Heart right ventricle (tissue), 16 donors: Measurements from ENCODE around the gene SPATA16. TPM values are rescaled to one million over a fixed set of nuclear protein-coding genes. Genes with fewer than 3 reads are reported as not detected.

Experiments
- ATAC-seq, 8 donors: fragments of 200-7000 bp; cut with Tn5 transposase; one replicate each; pipeline ENCODE4 v1.9.1; 2020; ENCODE audit warnings: mild to moderate bottlenecking in 8 of 8, moderate library complexity in 8 of 8, moderate number of reproducible peaks in 1 of 8
- DNase-seq, 2 donors: peaks; one replicate each; pipeline ENCODE4 v3.0.0-alpha.2; 2020
- H3K27ac ChIP-seq, 10 donors: fragments of 200-600 bp; sonication (generic) in 2 of 10; one replicate each; pipeline versions ENCODE4 v1.5.0 to v1.8.0; 2020 to 2022; ENCODE audit warnings: mild to moderate bottlenecking in 3 of 10
- H3K27me3 ChIP-seq, 7 donors: fragments of 200-600 bp; one replicate each; pipeline ENCODE4 v1.8.0; 2021 to 2022; ENCODE audit warnings: mild to moderate bottlenecking in 2 of 7
- H3K36me3 ChIP-seq, 9 donors: fragments of 200-600 bp; sonication (generic) in 1 of 9; one replicate each; pipeline versions ENCODE4 v1.5.0 to v1.8.0; 2020 to 2022; ENCODE audit warnings: mild to moderate bottlenecking in 2 of 9
- H3K4me1 ChIP-seq, 9 donors: fragments of 200-600 bp; sonication (generic) in 1 of 9; one replicate each; pipeline versions ENCODE4 v1.5.0 to v1.8.0; 2020 to 2022; ENCODE audit warnings: mild to moderate bottlenecking in 4 of 9
- H3K4me3 ChIP-seq, 10 donors: fragments of 200-600 bp; sonication (generic) in 2 of 10; one replicate each; pipeline versions ENCODE4 v1.5.0 to v1.8.0; 2020 to 2022; ENCODE audit warnings: mild to moderate bottlenecking in 7 of 10, moderate library complexity in 2 of 10
- H3K9me3 ChIP-seq, 11 donors: fragments of 200-600 bp in 10 of 11; sonication (generic) in 2 of 11; one replicate each; pipeline versions ENCODE4 v1.5.0 to v1.8.0; 2013 to 2022; ENCODE audit warnings: mild to moderate bottlenecking in 2 of 11, control low read depth in 1 of 11, moderate library complexity in 1 of 11
- WGBS, 2 donors: extraction: QIAGEN DNeasy Blood & Tissue Kit; methylation state at CpG; one replicate each; pipeline ENCODE4 v1.1.7; 2013; ENCODE audit warnings: inconsistent platforms in 1 of 2; 5-methylcytosine and 5-hydroxymethylcytosine counted together
- intact Hi-C, 10 donors: fragments of 100-400 bp; cut with DNase I; formaldehyde crosslinking; loops; one replicate each; pipeline versions ENCODE4 v1.11.1 to v1.14.2; 2022
- polyA plus RNA-seq, 2 donors: library from polyadenylated mRNA; stranded (reverse); fragments of 200-250 nt; gene quantifications; one replicate each; pipeline ENCODE4 v1.2.3, GENCODE V29; 2013
- total RNA-seq, 10 donors: library from RNA; stranded (reverse); fragmentation: NEBNext Ultra II Directional in 3 of 10; extraction: Animal tissue kit (Norgen Biotek cat#: 25700) in 3 of 10; gene quantifications; one replicate each; pipeline versions ENCODE4 v1.2.1 to v1.2.4, GENCODE V29; 2021 to 2023
- TF ChIP-seq, protein P1 (sequence below), 9 donors: fragments of 200-600 bp; sonication (generic) in 2 of 9; IDR thresholded peaks; one replicate each; pipeline versions ENCODE4 v1.5.0 to v1.8.0; 2021 to 2022; ENCODE audit warnings: antibody characterized with exemption in 9 of 9, mild to moderate bottlenecking in 5 of 9, moderate library complexity in 1 of 9
- donor health status: Arrhythmogenic right ventricular cardiomyopathy.
- donor health status: ischemic (EF 13 %, LVEDD 7.1; RV severe dilation, severe dysfunction).
- donor health status: healthy with polysubstance abuse.
- donor health status: DM: no; HTN: yes; CAD: no.
- donor health status: DM: no; HTN: no; CAD: no.
- donor health status: ischemic (EF 25% LVEDD 6.9; RV normal size, moderate dysfunction).
- donor health status: ischemic (EF 25% LVEDD 5.7; RV mildly dilated, moderate dysfunction).
- donor health status: healthy.
- donor health status: DM: yes; HTN: yes; CAD: no.
- donor health status: Ischemic cardiomyopathy.
- donor health status: ischemic (EF 35%, LVEDD 5.7; RV mildly dilated, moderate dysfunction).
- donor health status: nonischemic (EF 11% LVEDD 7.7; RV severe dilation, severe dysfunction).
- donor health status: DM: yes; HTN: yes; CAD: no.
- donor health status: PGD.
- donor health status: ischemic (EF 29% LVEDD 5.4; RV normal size, mild dysfunction).
- donor health status: nonischemic (EF 23%, LVEDD 6.1; RV moderate dilation, normal function).

SPATA16 gene
- total and polyA plus RNA-seq, 12 donors, result not detected

DNA sequence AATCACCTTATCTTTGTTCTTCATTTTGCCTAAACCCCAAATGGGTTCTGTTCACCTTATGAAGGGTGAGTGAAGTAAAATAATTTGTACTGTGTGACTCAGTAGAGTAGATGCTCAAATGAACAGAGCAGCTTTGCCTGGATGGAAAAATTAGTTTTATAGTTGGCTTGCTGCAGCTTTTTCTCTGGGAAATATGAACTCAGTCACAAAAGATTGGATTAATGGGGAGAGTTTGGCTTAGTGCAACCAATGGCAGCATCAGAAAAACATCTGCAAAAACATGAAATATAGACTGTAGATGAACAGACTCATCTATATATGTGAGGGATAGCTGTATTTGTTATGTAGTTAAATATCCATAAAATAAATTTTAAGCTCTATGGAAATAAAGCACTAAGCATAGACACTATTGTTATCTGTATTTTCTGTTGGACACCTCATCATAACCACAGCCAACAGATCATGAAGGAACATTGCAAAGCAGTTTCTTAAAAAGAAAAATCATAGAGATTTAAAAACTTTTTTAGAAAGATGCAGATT is 209.2 kb downstream of the SPATA16 start:
- Histone ChIP-seq H3K4me1 (no peaks in the 10 kb centered on the region), H3K9me3 (no peaks in the 10 kb centered on the region), H3K27ac (no peak overlapping the region), H3K36me3 (no peaks in the 10 kb centered on the region), H3K4me3 (no peak overlapping the region), H3K27me3 (no peaks in the 10 kb centered on the region)
- ATAC-seq (no peak), DNase-seq (no peak)
- TF ChIP-seq, protein P1, sequence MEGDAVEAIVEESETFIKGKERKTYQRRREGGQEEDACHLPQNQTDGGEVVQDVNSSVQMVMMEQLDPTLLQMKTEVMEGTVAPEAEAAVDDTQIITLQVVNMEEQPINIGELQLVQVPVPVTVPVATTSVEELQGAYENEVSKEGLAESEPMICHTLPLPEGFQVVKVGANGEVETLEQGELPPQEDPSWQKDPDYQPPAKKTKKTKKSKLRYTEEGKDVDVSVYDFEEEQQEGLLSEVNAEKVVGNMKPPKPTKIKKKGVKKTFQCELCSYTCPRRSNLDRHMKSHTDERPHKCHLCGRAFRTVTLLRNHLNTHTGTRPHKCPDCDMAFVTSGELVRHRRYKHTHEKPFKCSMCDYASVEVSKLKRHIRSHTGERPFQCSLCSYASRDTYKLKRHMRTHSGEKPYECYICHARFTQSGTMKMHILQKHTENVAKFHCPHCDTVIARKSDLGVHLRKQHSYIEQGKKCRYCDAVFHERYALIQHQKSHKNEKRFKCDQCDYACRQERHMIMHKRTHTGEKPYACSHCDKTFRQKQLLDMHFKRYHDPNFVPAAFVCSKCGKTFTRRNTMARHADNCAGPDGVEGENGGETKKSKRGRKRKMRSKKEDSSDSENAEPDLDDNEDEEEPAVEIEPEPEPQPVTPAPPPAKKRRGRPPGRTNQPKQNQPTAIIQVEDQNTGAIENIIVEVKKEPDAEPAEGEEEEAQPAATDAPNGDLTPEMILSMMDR (IDR thresholded peaks at IDR 0.05), result no peak
- intact Hi-C loops, result no loop called here

DNA sequence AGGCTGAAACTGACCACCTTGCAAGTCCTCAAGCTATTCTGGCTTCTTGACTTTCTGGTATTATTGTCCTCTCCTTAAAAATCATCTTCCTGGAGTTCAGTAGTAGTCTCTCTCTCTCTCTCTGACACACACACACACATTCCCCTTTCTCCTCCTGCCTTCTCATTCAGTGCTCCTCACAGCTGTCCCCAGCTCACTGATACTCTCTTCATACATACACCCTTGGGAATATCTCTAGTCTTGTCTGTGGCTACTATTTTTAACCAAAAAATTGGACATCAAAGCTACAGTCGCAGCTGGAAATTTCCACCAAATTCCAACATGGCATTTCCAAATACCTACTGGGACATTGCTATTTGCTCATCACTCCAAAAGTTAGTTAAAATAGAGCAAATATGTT is 211.6 kb downstream of the SPATA16 start:
- no peak overlapping the region for H3K4me3 ChIP-seq
- TF ChIP-seq, protein P1 (IDR thresholded peaks at IDR 0.05), result no peak
- DNase-seq (no peak), ATAC-seq (no peak)
- no peak overlapping the region for H3K27ac ChIP-seq
- no peaks in the 10 kb centered on the region for H3K27me3 ChIP-seq
- 43 to 48% methylated on average over 1 of the region's 1 CpG for whole genome bisulfite sequencing, 2 donors
- intact Hi-C loops, result no loop called here
- no peaks in the 10 kb centered on the region for H3K36me3 ChIP-seq
- no peaks in the 10 kb centered on the region for H3K4me1 ChIP-seq
- no peaks in the 10 kb centered on the region for H3K9me3 ChIP-seq

DNA sequence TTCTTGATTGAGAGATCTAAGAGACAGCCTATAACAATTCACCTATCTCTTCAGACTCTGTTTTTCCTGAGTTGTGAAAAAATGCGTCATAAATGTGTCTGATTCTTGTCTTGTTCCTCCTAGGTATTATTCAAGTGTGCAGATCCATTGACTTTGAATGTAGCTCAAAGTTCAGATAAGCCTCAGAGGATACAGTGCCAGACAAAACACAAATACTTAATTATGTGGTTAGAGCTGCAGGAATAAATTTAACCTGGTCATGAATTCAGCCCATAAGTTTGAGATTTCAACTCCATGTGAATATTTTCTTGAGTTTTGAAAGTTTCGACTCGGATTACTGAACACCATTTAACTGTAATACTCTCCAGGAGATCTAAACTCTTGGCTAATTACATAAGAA is 216.5 kb downstream of the SPATA16 start:
- intact Hi-C loops, result no loop called here
- no peak for ATAC-seq
- no peaks in the 10 kb centered on the region for H3K4me1 ChIP-seq
- H3K27ac ChIP-seq, result no peak overlapping the region
- 93 to 95% methylated on average over 3 of the region's 3 CpGs for WGBS, 2 donors
- H3K4me3 ChIP-seq, result no peak overlapping the region
- H3K36me3 ChIP-seq, result no peaks in the 10 kb centered on the region
- H3K27me3 ChIP-seq, result no peaks in the 10 kb centered on the region
- H3K9me3 ChIP-seq, result no peaks in the 10 kb centered on the region
- DNase-seq, result no peak
- TF ChIP-seq, protein P1 (IDR thresholded peaks at IDR 0.05), result no peak

DNA sequence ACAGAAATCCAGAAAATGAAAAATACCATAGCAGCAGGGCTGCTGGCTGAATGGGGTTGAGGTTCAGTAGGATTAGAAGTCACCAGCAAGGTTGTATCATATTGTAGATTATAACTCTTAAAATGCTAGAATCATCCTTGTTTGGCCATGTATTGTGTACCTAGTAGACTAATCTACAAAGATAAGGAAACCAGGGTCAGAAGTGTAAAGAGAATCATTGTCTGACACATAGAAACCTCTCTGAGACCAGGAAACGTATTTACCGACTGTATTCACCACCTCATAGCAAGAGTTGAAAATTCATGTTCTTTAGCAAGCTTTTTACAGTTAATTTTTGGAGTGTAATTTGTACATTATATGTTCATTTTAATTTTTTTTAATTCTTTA is 221.7 kb downstream of the SPATA16 start:
- Histone ChIP-seq H3K4me1 (peaks cover 0 to 24% (median 4%) of the 10 kb centered on the region in 9 donors), H3K27ac (no peak overlapping the region), H3K36me3 (no peaks in the 10 kb centered on the region), H3K4me3 (no peak overlapping the region), H3K27me3 (no peaks in the 10 kb centered on the region), H3K9me3 (no peaks in the 10 kb centered on the region)
- ATAC-seq (no peak), DNase-seq (no peak)
- 87 to 91% methylated on average over 2 of the region's 2 CpGs for WGBS, 2 donors
- intact Hi-C loops, result no loop called here
- TF ChIP-seq, protein P1 (IDR thresholded peaks at IDR 0.05), result no peak
